Activated T-cell treated with anti-CD3 and anti-CD28 coated beads for 24 hours (primary cell): ENCODE results near the gene SIL1.

ENCODE experiments used
- DNase-seq: peaks from one replicate; pipeline ENCODE4 v3.0.0-alpha.2; 2020; ENCODE audit warnings: low read depth

SIL1 gene

DNA sequence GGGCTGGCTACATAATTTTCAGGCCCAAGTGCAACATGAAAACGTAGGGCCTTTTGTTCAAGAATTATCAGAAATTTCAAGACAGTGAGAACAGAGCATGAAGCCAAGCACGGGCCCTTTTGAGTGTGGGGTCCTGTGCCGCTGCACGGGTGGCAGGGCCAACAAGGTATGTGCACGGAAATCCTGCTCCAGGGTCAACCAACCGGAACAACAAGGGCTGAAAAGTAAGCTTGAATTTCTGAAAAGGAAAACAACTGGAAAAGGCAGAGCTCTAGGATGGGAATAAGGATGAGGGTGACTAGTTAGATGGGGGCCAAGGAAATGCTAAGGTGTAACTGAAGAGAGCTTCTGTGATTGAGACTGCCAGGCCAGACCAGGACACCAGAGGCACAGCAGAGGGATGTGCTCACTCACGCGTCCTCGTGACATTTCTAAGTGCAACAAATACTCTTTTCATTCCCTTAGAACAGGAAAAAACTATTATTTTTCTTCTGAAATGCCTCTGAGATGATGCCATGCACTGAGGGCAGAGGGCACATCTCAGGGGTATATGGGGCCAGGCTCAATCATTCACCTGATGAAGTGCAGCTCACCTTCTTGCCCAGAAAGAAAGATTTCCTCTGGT is 242.4 kb downstream of the SIL1 start:
- DNase-seq, result no peak

- DNase-seq, result no peak
Measured at GRCh38 chr5:138955013-138955660, 243.0 kb downstream of the SIL1 start.

DNA sequence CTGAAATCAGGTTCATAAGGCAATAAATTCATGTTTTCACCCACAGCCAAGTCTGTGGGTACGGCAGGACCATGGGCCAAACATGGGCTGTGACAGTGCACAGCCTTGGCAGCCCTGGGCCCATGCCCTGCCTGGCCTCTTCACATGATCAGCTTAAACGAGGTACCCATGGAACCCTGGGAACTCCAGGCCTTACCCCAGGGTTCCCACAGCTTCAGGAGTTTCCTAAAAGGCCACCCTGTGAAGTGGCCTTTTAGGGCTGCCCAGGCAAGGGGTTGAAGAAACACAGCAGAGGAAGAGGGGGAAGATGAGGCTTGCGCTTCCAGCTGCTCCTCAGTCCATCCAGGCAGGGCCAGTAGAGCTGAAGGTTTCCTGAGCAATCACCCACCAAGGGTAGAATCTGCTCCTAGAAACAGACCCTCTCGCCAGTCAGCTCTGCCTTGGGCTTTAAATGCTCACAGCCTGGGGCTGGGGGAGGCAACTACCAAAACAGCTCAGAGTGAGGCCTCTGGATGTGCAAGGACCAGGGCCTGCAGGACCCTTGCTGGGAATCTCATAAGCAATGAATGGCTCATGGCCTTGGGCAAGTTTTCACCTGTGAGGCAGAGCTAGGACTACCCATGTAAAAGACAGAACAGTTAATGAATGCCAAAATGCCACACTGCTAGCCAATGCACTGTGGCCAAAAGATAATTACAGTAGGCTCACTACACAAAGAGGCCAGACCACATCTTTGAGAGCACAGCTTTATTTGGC is 243.7 kb downstream of the SIL1 start:
- no peak for DNase-seq

GRCh38 chr5:138953387-138954256 is 244.5 kb downstream of the SIL1 start:
- no peak for DNase-seq

- DNase-seq, result no peak
Measured at GRCh38 chr5:138952962-138953361, 245.2 kb downstream of the SIL1 start.

DNA sequence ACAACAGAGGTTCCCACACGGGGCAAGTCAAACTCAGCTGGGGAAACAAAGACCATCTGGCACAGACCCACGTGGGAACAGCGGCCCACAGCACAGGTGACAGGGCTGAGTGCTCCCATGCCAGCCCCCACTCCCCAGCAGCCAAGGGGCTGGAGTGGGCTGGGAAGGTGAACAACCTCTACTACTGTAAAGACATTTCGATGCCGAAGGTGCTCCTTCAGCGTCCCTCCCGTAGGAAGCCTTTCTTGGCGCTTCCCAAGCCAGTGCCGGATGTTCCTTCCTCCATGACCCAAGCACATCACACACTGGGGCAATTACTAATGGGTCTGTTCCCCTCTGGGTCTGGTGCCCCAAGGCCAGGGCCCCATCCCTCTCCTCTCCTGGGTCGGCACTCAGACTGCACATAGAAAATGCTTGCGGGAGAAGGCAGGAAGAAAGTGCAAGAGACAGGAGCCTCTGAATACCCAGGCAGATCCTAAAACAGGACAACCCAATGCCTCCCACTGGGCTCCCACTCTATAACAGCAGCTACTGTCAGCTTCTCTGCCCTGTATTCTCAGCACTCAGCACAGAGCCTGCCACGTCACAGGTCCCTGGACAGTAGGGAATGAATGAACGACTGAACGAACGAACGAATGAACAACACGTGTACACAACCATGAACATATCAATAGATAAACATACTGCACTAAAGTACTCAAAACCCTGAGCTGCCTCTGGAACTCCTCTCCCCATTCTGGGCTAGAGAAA is 246.0 kb downstream of the SIL1 start:
- no peak for DNase-seq

DNA sequence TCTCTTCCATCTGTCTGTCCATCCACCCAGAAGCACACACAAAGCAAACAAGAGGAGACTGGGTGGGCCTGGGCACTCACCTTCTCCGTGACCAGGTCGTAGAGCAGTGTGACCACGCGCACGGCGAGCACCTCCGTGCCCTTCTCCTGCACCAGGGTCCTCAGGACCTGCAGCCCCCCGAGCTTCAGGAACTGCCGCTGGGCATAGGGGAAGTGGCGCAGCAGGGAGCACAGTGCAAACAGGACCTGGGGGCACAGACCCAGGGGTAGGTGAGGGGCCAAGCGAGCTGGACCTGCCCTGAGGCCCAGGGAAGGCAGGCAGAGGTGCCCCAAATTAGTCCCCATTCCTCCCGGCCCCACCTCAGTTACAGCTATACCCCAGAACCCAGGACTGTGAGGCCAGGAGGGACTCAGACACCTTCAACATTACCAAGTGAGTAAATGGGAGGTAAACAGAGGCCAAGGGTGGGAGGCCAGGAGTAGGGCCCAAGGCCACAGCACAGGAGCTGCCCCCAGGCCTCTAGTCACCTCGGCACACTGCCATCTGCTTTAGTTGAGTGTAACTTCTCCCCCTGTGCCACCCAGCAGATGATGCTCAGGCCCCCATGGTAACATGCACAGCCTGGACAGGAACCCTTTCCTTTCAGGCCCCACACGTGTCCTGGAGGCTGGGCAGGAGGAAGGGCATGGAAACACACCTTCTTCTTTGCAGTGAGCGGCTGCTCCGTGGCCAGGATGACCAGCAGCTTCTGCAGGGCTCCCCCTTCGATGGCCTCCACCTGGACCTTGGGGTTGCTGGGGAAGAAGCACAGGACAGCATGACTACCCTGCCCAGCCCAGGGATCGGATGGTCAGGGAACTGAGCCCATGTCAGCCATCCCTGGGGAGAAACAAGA is 246.8 kb downstream of the SIL1 start:
- DNase-seq, result no peak

- DNase-seq, result no peak
Measured at GRCh38 chr5:138950421-138951031, 247.6 kb downstream of the SIL1 start.

GRCh38 chr5:138949988-138950387 is 248.2 kb downstream of the SIL1 start:
- DNase-seq, result no peak

DNA sequence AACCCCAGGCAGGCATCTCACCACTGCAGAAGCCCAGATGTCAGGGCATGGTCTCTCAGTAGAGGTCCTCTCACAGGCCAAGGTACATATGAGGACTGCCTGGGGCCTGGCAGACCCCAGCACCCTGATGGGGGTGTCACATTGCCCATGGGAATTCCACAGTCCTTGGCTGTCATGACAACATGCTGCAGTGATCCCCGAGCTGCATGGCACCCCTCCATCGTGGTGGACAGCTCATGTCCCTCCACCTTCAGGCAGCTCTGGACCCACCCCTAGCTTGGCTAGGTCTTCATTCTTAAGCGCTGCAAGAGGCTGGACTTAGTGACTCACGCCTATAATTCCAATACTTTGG is 249.0 kb downstream of the SIL1 start:
- DNase-seq, result no peak

- no peak for DNase-seq
Measured at GRCh38 chr5:138948471-138949222, 249.5 kb downstream of the SIL1 start.

DNA sequence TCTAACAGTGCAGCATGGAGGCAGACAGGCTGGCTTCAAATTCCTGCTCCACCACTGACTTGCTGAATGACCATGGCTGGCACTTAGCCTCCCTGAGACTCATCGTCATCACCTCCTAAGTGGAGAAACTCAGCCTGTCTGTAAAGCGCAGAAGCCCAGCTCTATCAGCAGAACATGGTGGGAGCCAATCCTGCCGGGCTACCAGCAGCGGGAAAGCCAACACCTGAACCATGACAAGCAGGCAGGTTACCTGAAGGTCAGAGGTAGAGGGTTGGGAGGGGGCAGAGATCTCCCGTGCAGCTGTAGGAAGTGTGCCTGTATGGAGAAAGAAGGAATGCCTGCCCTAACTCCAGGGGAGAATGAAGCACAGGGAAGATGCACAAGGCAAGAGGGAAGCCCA is 250.4 kb downstream of the SIL1 start:
- no peak for DNase-seq

GRCh38 chr5:138946831-138947560 is 251.2 kb downstream of the SIL1 start:
- no peak for DNase-seq

- DNase-seq, result no peak
Measured at GRCh38 chr5:138946241-138946623, 251.9 kb downstream of the SIL1 start.

DNA sequence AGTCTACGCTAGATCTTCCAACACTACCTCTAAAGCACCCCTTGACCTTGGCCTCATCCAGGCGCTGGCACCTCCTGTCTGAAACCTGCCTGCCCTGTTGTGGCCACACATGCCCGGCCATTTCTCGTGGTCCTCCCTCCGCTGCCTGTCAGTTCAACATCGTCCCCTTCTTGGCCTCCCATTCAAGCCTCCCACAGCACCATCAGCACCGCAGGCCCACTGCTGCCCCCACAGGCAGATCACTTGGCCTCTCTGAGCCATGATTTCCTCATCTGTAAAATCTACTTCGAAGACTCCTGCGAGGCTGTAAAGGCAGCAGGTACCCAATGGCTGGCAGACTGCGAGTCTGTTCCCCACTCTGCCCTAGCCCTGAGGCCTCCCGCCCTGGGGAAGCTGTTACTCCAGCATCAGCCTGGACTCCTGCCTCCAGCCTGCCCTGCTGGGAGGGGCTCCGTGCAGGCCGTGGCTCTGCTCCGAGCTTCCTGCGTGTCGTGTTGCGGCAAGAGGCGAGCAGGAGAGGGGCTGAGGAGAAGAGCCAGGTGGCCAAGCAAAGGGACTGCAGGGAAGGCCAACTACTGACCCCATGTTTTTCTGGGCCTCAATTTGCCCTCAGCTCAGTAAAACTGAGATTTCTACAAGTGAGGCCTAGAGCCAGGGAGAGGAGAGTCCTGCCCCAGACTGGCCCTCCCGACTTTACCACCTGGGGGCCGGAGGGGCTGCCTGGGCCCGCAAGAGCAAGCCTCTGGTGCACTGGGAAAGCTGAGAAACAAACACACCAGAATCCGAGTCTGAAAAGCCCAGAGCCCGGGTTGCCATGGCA is 252.5 kb downstream of the SIL1 start:
- no peak for DNase-seq

GRCh38 chr5:138944527-138945322 is 253.4 kb downstream of the SIL1 start:
- DNase-seq, result no peak

GRCh38 chr5:138943599-138944173 is 254.5 kb downstream of the SIL1 start:
- no peak for DNase-seq
